Activated naive CD8-positive, alpha-beta T cell (primary cell): Measurements from ENCODE around the gene PSME3IP1.

ENCODE experiments used
- H3K27ac Mint-ChIP-seq: one replicate; pipeline ENCODE4 v1.8.0; 2021; ENCODE audit warnings: mixed read lengths
- H3K27me3 Mint-ChIP-seq: one replicate; pipeline ENCODE4 v1.8.0; 2021; ENCODE audit warnings: mixed read lengths
- H3K36me3 Mint-ChIP-seq: one replicate; pipeline ENCODE4 v1.8.0; 2021; ENCODE audit warnings: mixed read lengths
- H3K4me1 Mint-ChIP-seq: one replicate; pipeline ENCODE4 v1.8.0; 2021; ENCODE audit warnings: low read depth, mixed read lengths
- H3K4me3 Mint-ChIP-seq: one replicate; pipeline ENCODE4 v1.8.0; 2021; ENCODE audit warnings: mild to moderate bottlenecking, mixed read lengths
- H3K9me3 Mint-ChIP-seq: one replicate; pipeline ENCODE4 v1.8.0; 2021; ENCODE audit warnings: low read depth, mixed read lengths

The PSME3IP1 gene

GRCh38 chr16:57133886-57134285, 52.0 kb downstream of the PSME3IP1 start:
- no peaks in the 10 kb centered on the region for H3K27me3 Mint-ChIP-seq
- peak overlapping the region; percentile 75 for H3K4me3 Mint-ChIP-seq
- H3K27ac Mint-ChIP-seq, result peak overlapping the region; percentile 95
- peaks cover 2% of the 10 kb centered on the region for H3K36me3 Mint-ChIP-seq
- H3K4me1 Mint-ChIP-seq, result peaks cover 68% of the 10 kb centered on the region
- no peaks in the 10 kb centered on the region for H3K9me3 Mint-ChIP-seq

- Mint-ChIP-seq H3K9me3 (no peaks in the 10 kb centered on the region), H3K27ac (peak overlapping the region; percentile 95), H3K4me1 (peaks cover 69% of the 10 kb centered on the region), H3K27me3 (no peaks in the 10 kb centered on the region), H3K36me3 (no peaks in the 10 kb centered on the region), H3K4me3 (no peak overlapping the region)
Observed at GRCh38 chr16:57133031-57133430, 52.8 kb downstream of the PSME3IP1 start.

DNA sequence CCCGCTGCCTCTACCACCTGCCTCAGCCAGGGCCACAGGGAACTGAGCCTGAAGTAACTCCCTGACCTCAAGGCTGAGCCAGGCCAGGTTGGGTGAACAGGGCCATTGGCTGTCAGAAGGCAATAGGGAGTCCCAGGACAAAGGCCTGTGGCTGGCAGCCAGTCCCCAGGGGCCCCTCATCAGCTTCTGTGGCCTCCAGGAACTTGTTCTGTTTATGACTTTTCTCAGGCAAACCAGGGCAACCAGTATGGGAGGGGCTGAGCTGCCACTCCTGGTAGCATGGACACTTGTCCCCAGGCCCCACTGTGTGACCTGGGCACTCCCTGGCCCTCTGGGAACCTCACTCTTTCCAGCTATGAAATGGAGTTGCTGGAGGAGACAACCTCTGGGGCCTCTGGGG, 53.4 kb downstream of the PSME3IP1 start:
- peak overlapping the region; percentile 95 for H3K27ac Mint-ChIP-seq
- no peaks in the 10 kb centered on the region for H3K36me3 Mint-ChIP-seq
- no peaks in the 10 kb centered on the region for H3K9me3 Mint-ChIP-seq
- peaks cover 74% of the 10 kb centered on the region for H3K4me1 Mint-ChIP-seq
- no peak overlapping the region for H3K4me3 Mint-ChIP-seq
- H3K27me3 Mint-ChIP-seq, result no peaks in the 10 kb centered on the region

DNA sequence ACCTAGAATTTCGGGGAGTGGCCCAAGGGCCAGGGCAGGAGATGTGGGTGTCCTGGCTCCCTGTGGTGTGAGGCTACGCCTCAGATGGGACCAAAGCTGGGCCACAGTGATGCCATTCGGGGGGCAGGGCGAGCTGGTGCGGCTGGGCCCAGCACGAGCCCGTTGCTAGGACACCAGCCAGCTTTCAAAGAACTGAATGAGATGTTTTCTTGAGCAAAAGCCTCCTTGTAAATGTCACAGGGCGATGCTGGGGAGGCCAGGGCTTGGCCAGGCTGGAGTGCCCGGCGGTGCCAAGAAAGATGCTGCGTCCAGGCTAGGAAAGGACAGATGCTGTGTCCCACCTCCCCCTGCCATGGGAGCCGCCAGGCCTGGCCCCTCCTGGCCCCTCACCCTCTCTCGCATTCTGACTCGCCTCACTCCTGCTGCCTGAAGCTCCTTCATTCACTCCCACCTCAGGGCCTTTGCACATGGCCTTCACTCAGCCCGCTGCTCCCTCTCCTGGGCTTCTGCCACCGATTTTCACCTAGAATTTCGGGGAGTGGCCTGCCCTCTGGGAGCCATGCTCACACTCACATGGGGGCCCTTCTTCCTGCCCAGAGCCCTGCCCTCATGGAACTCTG, 54.4 kb downstream of the PSME3IP1 start:
- Mint-ChIP-seq H3K4me1 (peaks cover 84% of the 10 kb centered on the region), H3K36me3 (no peaks in the 10 kb centered on the region), H3K4me3 (peak overlapping the region; percentile 32), H3K27me3 (no peaks in the 10 kb centered on the region), H3K9me3 (no peaks in the 10 kb centered on the region), H3K27ac (peak overlapping the region; percentile 95)

GRCh38 chr16:57130950-57131321, 54.9 kb downstream of the PSME3IP1 start:
- Mint-ChIP-seq H3K27ac (peak overlapping the region; percentile 95), H3K9me3 (no peaks in the 10 kb centered on the region), H3K27me3 (no peaks in the 10 kb centered on the region), H3K4me1 (peaks cover 85% of the 10 kb centered on the region), H3K36me3 (no peaks in the 10 kb centered on the region), H3K4me3 (peak overlapping the region; percentile 58)

DNA sequence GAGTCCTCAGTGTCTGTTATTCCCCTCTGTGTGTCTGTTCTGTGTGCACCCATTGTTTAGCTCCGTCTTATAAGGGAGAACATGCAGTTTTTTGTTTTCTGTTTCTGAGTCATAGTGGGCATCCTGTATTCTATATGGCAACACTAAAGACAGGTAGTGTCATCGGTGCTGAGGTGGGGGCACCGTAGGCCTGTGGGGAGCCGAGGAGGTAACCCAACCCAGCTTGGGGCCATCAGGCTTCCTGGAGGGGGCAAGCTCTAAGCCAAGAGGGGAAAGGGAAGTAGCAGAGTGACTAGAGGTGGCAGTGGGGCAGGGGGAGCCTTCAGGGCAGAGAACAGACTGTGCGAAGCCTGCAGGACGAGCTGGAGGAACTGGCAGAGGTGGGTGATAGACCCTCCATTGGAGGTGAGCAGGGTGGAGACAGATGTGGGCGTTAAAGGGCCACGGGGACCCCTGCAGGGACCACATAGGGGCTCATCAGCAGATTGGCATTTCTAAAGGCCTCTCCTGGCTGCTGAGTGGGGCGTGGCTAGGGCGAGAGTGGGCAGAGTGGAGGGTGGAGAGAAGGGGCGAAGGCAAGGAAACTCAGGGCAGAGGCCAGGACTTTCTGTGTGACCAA, 57.0 kb downstream of the PSME3IP1 start:
- Mint-ChIP-seq H3K9me3 (no peaks in the 10 kb centered on the region), H3K4me1 (peaks cover 87% of the 10 kb centered on the region), H3K4me3 (peak overlapping the region; percentile 91), H3K27me3 (no peaks in the 10 kb centered on the region), H3K27ac (peak overlapping the region; percentile 100), H3K36me3 (no peaks in the 10 kb centered on the region)

GRCh38 chr16:57127836-57128235, 58.0 kb downstream of the PSME3IP1 start:
- Mint-ChIP-seq H3K4me3 (peak overlapping the region; percentile 25), H3K27ac (peak overlapping the region; percentile 87), H3K27me3 (no peaks in the 10 kb centered on the region), H3K4me1 (peaks cover 90% of the 10 kb centered on the region), H3K9me3 (no peaks in the 10 kb centered on the region), H3K36me3 (no peaks in the 10 kb centered on the region)

- peak overlapping the region; percentile 87 for H3K27ac Mint-ChIP-seq
- no peaks in the 10 kb centered on the region for H3K9me3 Mint-ChIP-seq
- no peaks in the 10 kb centered on the region for H3K36me3 Mint-ChIP-seq
- H3K27me3 Mint-ChIP-seq, result no peaks in the 10 kb centered on the region
- peak overlapping the region; percentile 25 for H3K4me3 Mint-ChIP-seq
- peaks cover 84% of the 10 kb centered on the region for H3K4me1 Mint-ChIP-seq
Observed at GRCh38 chr16:57127037-57127763, 58.6 kb downstream of the PSME3IP1 start.

- no peaks in the 10 kb centered on the region for H3K27me3 Mint-ChIP-seq
- peaks cover 77% of the 10 kb centered on the region for H3K4me1 Mint-ChIP-seq
- H3K9me3 Mint-ChIP-seq, result no peaks in the 10 kb centered on the region
- no peak overlapping the region for H3K4me3 Mint-ChIP-seq
- no peaks in the 10 kb centered on the region for H3K36me3 Mint-ChIP-seq
- peak overlapping the region; percentile 87 for H3K27ac Mint-ChIP-seq
Observed at GRCh38 chr16:57126411-57126810, 59.4 kb downstream of the PSME3IP1 start.

DNA sequence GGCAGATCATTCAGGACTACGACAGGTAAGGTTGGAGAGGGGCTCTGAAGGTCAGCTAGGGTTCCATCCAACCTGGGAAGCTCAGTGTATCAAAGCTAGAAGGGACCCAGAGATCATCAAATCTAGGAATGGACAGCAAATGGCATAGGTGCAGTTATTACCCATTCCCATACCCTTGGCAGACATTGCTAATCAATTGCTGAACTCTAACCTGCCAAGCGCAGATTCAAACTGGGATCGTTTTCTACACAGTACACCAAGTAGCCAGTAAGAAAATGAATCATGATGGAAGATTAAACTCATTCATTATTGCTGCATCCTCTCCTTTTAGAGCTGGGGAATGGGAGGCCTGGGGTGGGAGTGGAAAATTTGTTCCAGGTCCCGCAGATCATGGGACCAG, 59.9 kb downstream of the PSME3IP1 start:
- H3K36me3 Mint-ChIP-seq, result no peaks in the 10 kb centered on the region
- H3K4me1 Mint-ChIP-seq, result peaks cover 73% of the 10 kb centered on the region
- no peaks in the 10 kb centered on the region for H3K27me3 Mint-ChIP-seq
- H3K9me3 Mint-ChIP-seq, result no peaks in the 10 kb centered on the region
- H3K27ac Mint-ChIP-seq, result peak overlapping the region; percentile 46
- H3K4me3 Mint-ChIP-seq, result no peak overlapping the region

DNA sequence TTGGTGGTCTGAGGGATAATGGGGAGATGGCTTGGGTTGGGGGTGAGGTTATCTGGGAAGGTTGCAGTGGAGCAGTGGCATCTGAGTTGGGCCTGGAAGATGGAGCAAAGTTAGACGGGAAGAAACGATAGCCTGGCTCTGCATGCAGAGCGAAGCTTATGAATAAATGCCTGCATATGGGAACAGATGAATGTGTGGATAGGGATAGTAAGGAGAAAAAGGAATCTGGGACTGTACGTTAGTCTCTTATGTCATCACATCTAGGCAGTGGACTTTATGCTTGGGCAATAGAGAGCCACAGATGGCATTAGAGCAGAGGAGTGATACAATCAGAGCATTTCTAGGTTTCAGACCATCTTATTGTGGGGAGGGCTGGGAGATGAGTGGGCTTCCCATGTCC, 60.5 kb downstream of the PSME3IP1 start:
- no peaks in the 10 kb centered on the region for H3K9me3 Mint-ChIP-seq
- peaks cover 67% of the 10 kb centered on the region for H3K4me1 Mint-ChIP-seq
- H3K27ac Mint-ChIP-seq, result peak overlapping the region; percentile 41
- no peak overlapping the region for H3K4me3 Mint-ChIP-seq
- no peaks in the 10 kb centered on the region for H3K36me3 Mint-ChIP-seq
- no peaks in the 10 kb centered on the region for H3K27me3 Mint-ChIP-seq

GRCh38 chr16:57123974-57124674, 61.7 kb downstream of the PSME3IP1 start:
- H3K27ac Mint-ChIP-seq, result peak overlapping the region; percentile 69
- H3K9me3 Mint-ChIP-seq, result no peaks in the 10 kb centered on the region
- H3K4me3 Mint-ChIP-seq, result peak overlapping the region; percentile 55
- H3K4me1 Mint-ChIP-seq, result peaks cover 58% of the 10 kb centered on the region
- H3K27me3 Mint-ChIP-seq, result no peaks in the 10 kb centered on the region
- H3K36me3 Mint-ChIP-seq, result no peaks in the 10 kb centered on the region

DNA sequence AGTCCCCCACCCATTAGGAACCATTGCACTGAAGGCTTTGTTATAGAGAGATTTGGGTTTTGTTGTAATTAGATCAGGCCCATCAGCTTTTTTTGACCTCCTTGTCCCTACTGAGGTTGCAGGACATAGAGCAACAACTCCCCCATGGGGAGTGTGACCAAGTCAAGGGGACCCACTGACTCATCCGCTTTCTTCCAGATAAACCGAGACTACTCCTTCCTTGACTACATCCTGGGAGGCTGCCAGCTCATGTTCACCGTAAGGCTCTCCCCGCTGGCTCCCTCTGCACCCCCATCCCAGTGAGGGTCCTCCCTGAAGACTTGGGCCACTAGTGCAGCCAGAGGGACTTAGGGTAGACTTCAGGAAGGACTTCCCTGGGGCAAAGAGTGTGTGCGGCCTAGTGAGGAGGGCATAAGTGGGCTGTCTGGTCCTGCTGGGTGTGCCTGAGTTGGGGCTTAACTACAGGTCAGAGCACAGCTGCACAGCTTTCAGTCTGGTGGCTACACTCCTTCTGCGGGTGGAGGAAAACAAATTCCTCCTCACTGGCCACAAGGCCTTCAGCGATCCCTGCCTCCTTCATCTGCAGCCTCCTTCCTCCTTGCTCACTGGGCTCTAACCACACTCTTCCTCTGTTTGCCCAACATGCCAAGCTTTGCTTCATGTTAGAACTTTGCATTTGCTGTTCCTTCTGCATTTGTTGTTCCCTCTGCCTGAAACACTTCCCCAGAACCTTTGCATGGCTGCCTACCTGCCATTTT, 62.4 kb downstream of the PSME3IP1 start:
- Mint-ChIP-seq H3K27ac (peak overlapping the region; percentile 69), H3K4me1 (peaks cover 51% of the 10 kb centered on the region), H3K4me3 (peak overlapping the region; percentile 55), H3K9me3 (no peaks in the 10 kb centered on the region), H3K36me3 (no peaks in the 10 kb centered on the region), H3K27me3 (no peaks in the 10 kb centered on the region)

DNA sequence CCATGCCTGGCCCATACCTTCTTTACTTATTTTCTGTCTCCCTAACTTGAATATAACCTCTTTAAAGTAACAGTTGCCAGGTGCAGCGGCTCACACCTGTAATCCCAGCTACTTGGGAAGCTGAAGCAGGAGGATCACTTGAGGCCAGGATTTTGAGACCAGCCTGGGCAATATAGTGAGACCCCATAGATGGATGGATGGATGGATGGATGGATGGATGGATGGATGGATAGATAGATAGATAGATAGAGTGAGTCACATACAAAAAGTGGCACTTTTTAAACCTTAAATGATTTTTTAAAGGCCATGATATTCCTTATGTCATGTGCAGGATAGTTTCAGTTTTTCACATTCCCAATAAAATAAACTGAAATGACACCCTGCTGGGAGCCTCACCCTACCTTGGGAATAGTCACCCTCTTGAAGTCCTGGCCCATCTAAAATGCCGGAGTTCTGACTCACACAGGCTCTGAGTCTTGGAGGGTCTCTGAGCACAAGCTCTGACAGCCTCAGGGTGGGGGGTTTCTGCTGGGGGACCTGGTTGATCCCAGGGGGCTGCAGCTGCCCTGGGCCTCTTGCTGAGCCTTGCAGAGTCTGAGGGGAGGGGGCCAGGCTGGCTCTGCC, 67.3 kb downstream of the PSME3IP1 start:
- peaks cover 8% of the 10 kb centered on the region for H3K4me1 Mint-ChIP-seq
- H3K36me3 Mint-ChIP-seq, result no peaks in the 10 kb centered on the region
- no peak overlapping the region for H3K27ac Mint-ChIP-seq
- H3K27me3 Mint-ChIP-seq, result no peaks in the 10 kb centered on the region
- H3K9me3 Mint-ChIP-seq, result no peaks in the 10 kb centered on the region
- H3K4me3 Mint-ChIP-seq, result no peak overlapping the region
